Liver (tissue), 9 donors: ENCODE results near the gene PRDM10. TPM values are rescaled to one million over a fixed set of nuclear protein-coding genes. Genes with fewer than 3 reads are reported as not detected.
A peak's percentile ranks its signal among the peaks of the same experiment; 100 is the strongest.

Experiments
- DNase-seq: peaks from one replicate; pipeline ENCODE4 v3.0.0-alpha.2; 2017; ENCODE audit warnings: low spot score
- H3K27ac ChIP-seq, 2 donors: one replicate each; pipeline ENCODE4 v1.7.0; 2013; ENCODE audit warnings: inconsistent platforms in 2 of 2, low read length in 2 of 2, control low read depth in 1 of 2, low read depth in 1 of 2, mild to moderate bottlenecking in 1 of 2
- H3K27me3 ChIP-seq, 4 donors: one replicate each; pipeline versions ENCODE4 v1.6.1 to v1.7.0; 2013; ENCODE audit warnings: low read length in 3 of 4, inconsistent platforms in 1 of 4, mild to moderate bottlenecking in 1 of 4, moderate library complexity in 1 of 4; ENCODE audit not compliant: control insufficient read depth in 4 of 4, insufficient read depth in 4 of 4
- H3K36me3 ChIP-seq, 4 donors: one replicate each; pipeline versions ENCODE4 v1.6.1 to v1.7.0; 2013; ENCODE audit warnings: low read length in 3 of 4, mild to moderate bottlenecking in 3 of 4, low read depth in 1 of 4, moderate library complexity in 1 of 4; ENCODE audit not compliant: control insufficient read depth in 4 of 4, insufficient read depth in 3 of 4
- H3K4me1 ChIP-seq, 4 donors: one replicate each; pipeline versions ENCODE4 v1.6.1 to v1.7.0; 2013; ENCODE audit warnings: low read length in 3 of 4, mild to moderate bottlenecking in 3 of 4, moderate library complexity in 1 of 4; ENCODE audit not compliant: control insufficient read depth in 4 of 4, insufficient read depth in 4 of 4
- H3K4me3 ChIP-seq, 3 donors: one replicate each; pipeline versions ENCODE4 v1.6.1 to v1.7.0; 2013; ENCODE audit warnings: low read length in 3 of 3, control low read depth in 1 of 3, low read depth in 1 of 3, mild to moderate bottlenecking in 1 of 3
- H3K9ac ChIP-seq, 2 donors: one replicate each; pipeline ENCODE4 v1.7.0; 2013; ENCODE audit warnings: low read length in 2 of 2, mild to moderate bottlenecking in 2 of 2, moderate library complexity in 2 of 2, control low read depth in 1 of 2, low read depth in 1 of 2
- H3K9me3 ChIP-seq, 4 donors: one replicate each; pipeline versions ENCODE4 v1.6.1 to v1.7.0; 2013; ENCODE audit warnings: low read length in 3 of 4; ENCODE audit not compliant: control insufficient read depth in 4 of 4
- EGR1 ChIP-seq, 2 donors: IDR thresholded peaks; 2 replicates each; pipeline ENCODE4 v1.6.1; 2016 to 2018; ENCODE audit warnings: antibody characterized with exemption in 2 of 2, low read depth in 2 of 2
- FOXA1 ChIP-seq: IDR thresholded peaks from 2 replicates; pipeline ENCODE4 v1.6.1; 2016; ENCODE audit warnings: antibody characterized with exemption
- FOXA2 ChIP-seq: IDR thresholded peaks from 2 replicates; pipeline ENCODE4 v1.6.1; 2016; ENCODE audit warnings: antibody characterized with exemption
- GABPA ChIP-seq, 2 donors: IDR thresholded peaks in 1 of 2; conservative IDR thresholded peaks in 1 of 2; 2 replicates each; pipeline ENCODE4 v1.6.1; 2016; ENCODE audit warnings: antibody characterized with exemption in 2 of 2, mild to moderate bottlenecking in 1 of 2, moderate library complexity in 1 of 2
- HNF4A ChIP-seq, 2 donors: conservative IDR thresholded peaks; 2 replicates each; pipeline ENCODE4 v1.6.1; 2016; ENCODE audit warnings: antibody characterized with exemption in 2 of 2, mild to moderate bottlenecking in 2 of 2
- HNF4G ChIP-seq: IDR thresholded peaks from 2 replicates; pipeline ENCODE4 v1.6.1; 2016; ENCODE audit warnings: antibody characterized with exemption
- JUND ChIP-seq, 2 donors: IDR thresholded peaks; 2 replicates each; pipeline ENCODE4 v1.6.1; 2016; ENCODE audit warnings: antibody characterized with exemption in 2 of 2
- NR2F2 ChIP-seq: IDR thresholded peaks from 2 replicates; pipeline ENCODE4 v1.6.1; 2016; ENCODE audit warnings: antibody characterized with exemption
- RAD21 ChIP-seq, 2 donors: IDR thresholded peaks; 2 replicates each; pipeline ENCODE4 v1.6.1; 2016; ENCODE audit warnings: antibody characterized with exemption in 2 of 2, mild to moderate bottlenecking in 2 of 2
- RXRA ChIP-seq, 2 donors: IDR thresholded peaks; 2 replicates each; pipeline ENCODE4 v1.6.1; 2017 to 2018; ENCODE audit warnings: antibody characterized with exemption in 2 of 2, mild to moderate bottlenecking in 1 of 2
- SP1 ChIP-seq: IDR thresholded peaks from 2 replicates; pipeline ENCODE4 v1.6.1; 2018; ENCODE audit warnings: antibody characterized with exemption, mild to moderate bottlenecking
- TAF1 ChIP-seq: conservative IDR thresholded peaks from 2 replicates; pipeline ENCODE4 v1.6.1; 2016; ENCODE audit warnings: antibody characterized with exemption, mild to moderate bottlenecking
- YY1 ChIP-seq: IDR thresholded peaks from 2 replicates; pipeline ENCODE4 v1.6.1; 2016; ENCODE audit warnings: antibody characterized with exemption, mild to moderate bottlenecking
- WGBS: extraction: QIAGEN DNeasy Blood & Tissue Kit; methylation state at CpG from one replicate; pipeline ENCODE4 v1.1.7; 2013; 5-methylcytosine and 5-hydroxymethylcytosine counted together
- polyA plus RNA-seq, 2 donors: library from polyadenylated mRNA; stranded (reverse) in 1 of 2; unstranded in 1 of 2; fragments of 200-250 nt in 1 of 2; fragments of >200 nt in 1 of 2; fragmentation: Nextera tagmentation in 1 of 2; extraction: Ambion mirVana in 1 of 2; gene quantifications; one replicate each; pipeline versions ENCODE4 v1.2.1 to v1.2.3, GENCODE V29; 2013 to 2015
- total RNA-seq, 2 donors: library from RNA; depleted of rRNA; stranded (reverse); fragments of >200 nt; gene quantifications; one replicate each; pipeline ENCODE4 v1.2.3, GENCODE V29; 2014
- TF ChIP-seq, protein P1 (sequence below): IDR thresholded peaks from 2 replicates; pipeline ENCODE4 v1.6.1; 2016; ENCODE audit warnings: antibody characterized with exemption
- TF ChIP-seq, protein P2 (sequence below): IDR thresholded peaks from 2 replicates; pipeline ENCODE4 v1.6.1; 2016; ENCODE audit warnings: antibody characterized with exemption
- TF ChIP-seq, protein P3 (sequence below): IDR thresholded peaks from 2 replicates; pipeline ENCODE4 v1.6.1; 2016; ENCODE audit warnings: antibody characterized with exemption
- TF ChIP-seq, protein P4 (sequence below): fragments of 150-350 bp; IDR thresholded peaks from 2 replicates; pipeline ENCODE4 v1.5.1; 2017; ENCODE audit warnings: improper control_type of control experiment, low read depth, low read length; ENCODE audit not compliant: missing input control
- TF ChIP-seq, protein P5 (sequence below): IDR thresholded peaks from 2 replicates; pipeline ENCODE4 v1.6.1; 2016; ENCODE audit warnings: antibody characterized with exemption, mild to moderate bottlenecking
- donor health status: healthy.
- donor health status: healthy.
- donor health status: healthy.
- donor health status: healthy.
- donor health status: healthy.

Gene PRDM10
- total and polyA plus RNA-seq, 4 donors: 1.4 to 7.2 (median 3.9) TPM

DNA sequence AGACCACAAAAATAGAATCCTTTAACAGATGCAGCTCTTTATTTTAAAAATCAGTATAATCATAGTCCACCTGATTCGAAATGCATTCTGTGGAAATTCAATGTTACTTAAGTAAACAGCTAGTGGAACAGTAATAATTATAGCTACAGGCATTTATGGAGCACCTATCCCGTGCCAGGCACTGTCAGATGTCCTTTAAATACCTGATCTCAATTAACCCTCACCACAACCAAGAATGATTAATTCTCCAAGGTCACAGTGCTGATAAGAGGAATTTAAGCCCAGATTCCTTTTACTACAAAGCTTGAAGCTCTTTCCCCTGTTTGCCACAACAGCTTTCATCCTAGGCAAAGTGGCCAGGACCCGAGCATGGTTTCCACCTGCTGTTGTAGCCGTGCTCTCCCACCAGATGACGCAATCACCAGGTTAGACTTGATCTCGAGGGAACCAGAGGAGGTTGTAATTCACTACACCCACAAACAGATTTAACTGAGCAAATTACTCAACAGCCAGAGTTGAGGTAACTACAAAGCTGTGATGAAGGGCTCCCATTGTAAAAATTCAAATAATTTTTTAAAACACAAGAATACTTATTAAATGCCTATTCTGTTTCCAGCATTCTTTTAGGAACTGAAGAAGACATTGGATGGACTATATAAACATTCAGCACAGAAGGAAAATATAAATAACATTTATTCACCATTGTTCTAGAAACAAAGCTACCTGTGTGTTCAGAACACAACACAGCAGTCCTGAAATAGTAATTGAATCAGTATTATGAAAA, 10.3 kb downstream of the PRDM10 start:
- TF ChIP-seq TAF1: no peak
- TF ChIP-seq, protein P1, sequence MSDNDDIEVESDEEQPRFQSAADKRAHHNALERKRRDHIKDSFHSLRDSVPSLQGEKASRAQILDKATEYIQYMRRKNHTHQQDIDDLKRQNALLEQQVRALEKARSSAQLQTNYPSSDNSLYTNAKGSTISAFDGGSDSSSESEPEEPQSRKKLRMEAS: no peak
- TF ChIP-seq FOXA1: no peak
- TF ChIP-seq, protein P2, sequence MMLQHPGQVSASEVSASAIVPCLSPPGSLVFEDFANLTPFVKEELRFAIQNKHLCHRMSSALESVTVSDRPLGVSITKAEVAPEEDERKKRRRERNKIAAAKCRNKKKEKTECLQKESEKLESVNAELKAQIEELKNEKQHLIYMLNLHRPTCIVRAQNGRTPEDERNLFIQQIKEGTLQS: peak; percentile 73
- TF ChIP-seq EGR1 (IDR thresholded peaks at IDR 0.05; ENCODE audit: low read depth in 2 of 2): no peak
- no peak for TF ChIP-seq FOXA2
- no peak for TF ChIP-seq GABPA (IDR thresholded peaks at IDR 0.05 in 1 of 2, conservative IDR thresholded peaks at IDR 0.05 in 1 of 2)
- TF ChIP-seq JUND (IDR thresholded peaks at IDR 0.05): peak in 1 of 2 donors; percentile 21
- TF ChIP-seq SP1: peak; percentile 12
- TF ChIP-seq YY1: no peak
- peak; percentile 68 to 78 for TF ChIP-seq RAD21 (IDR thresholded peaks at IDR 0.05)
- TF ChIP-seq, protein P3, sequence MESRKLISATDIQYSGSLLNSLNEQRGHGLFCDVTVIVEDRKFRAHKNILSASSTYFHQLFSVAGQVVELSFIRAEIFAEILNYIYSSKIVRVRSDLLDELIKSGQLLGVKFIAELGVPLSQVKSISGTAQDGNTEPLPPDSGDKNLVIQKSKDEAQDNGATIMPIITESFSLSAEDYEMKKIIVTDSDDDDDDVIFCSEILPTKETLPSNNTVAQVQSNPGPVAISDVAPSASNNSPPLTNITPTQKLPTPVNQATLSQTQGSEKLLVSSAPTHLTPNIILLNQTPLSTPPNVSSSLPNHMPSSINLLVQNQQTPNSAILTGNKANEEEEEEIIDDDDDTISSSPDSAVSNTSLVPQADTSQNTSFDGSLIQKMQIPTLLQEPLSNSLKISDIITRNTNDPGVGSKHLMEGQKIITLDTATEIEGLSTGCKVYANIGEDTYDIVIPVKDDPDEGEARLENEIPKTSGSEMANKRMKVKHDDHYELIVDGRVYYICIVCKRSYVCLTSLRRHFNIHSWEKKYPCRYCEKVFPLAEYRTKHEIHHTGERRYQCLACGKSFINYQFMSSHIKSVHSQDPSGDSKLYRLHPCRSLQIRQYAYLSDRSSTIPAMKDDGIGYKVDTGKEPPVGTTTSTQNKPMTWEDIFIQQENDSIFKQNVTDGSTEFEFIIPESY: no peak
- no peak for TF ChIP-seq HNF4G
- peak; percentile 26 to 37 for TF ChIP-seq RXRA (IDR thresholded peaks at IDR 0.05)
- TF ChIP-seq, protein P4, sequence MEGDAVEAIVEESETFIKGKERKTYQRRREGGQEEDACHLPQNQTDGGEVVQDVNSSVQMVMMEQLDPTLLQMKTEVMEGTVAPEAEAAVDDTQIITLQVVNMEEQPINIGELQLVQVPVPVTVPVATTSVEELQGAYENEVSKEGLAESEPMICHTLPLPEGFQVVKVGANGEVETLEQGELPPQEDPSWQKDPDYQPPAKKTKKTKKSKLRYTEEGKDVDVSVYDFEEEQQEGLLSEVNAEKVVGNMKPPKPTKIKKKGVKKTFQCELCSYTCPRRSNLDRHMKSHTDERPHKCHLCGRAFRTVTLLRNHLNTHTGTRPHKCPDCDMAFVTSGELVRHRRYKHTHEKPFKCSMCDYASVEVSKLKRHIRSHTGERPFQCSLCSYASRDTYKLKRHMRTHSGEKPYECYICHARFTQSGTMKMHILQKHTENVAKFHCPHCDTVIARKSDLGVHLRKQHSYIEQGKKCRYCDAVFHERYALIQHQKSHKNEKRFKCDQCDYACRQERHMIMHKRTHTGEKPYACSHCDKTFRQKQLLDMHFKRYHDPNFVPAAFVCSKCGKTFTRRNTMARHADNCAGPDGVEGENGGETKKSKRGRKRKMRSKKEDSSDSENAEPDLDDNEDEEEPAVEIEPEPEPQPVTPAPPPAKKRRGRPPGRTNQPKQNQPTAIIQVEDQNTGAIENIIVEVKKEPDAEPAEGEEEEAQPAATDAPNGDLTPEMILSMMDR: peak; percentile 37
- TF ChIP-seq, protein P5, sequence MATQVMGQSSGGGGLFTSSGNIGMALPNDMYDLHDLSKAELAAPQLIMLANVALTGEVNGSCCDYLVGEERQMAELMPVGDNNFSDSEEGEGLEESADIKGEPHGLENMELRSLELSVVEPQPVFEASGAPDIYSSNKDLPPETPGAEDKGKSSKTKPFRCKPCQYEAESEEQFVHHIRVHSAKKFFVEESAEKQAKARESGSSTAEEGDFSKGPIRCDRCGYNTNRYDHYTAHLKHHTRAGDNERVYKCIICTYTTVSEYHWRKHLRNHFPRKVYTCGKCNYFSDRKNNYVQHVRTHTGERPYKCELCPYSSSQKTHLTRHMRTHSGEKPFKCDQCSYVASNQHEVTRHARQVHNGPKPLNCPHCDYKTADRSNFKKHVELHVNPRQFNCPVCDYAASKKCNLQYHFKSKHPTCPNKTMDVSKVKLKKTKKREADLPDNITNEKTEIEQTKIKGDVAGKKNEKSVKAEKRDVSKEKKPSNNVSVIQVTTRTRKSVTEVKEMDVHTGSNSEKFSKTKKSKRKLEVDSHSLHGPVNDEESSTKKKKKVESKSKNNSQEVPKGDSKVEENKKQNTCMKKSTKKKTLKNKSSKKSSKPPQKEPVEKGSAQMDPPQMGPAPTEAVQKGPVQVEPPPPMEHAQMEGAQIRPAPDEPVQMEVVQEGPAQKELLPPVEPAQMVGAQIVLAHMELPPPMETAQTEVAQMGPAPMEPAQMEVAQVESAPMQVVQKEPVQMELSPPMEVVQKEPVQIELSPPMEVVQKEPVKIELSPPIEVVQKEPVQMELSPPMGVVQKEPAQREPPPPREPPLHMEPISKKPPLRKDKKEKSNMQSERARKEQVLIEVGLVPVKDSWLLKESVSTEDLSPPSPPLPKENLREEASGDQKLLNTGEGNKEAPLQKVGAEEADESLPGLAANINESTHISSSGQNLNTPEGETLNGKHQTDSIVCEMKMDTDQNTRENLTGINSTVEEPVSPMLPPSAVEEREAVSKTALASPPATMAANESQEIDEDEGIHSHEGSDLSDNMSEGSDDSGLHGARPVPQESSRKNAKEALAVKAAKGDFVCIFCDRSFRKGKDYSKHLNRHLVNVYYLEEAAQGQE: no peak
- TF ChIP-seq HNF4A (conservative IDR thresholded peaks at IDR 0.05): peak in 1 of 2 donors; percentile 32
- no peak for TF ChIP-seq NR2F2
- Histone ChIP-seq H3K36me3 (no peaks in the 10 kb centered on the region), H3K9me3 (no peaks in the 10 kb centered on the region), H3K27me3 (no peaks in the 10 kb centered on the region), H3K27ac (peak overlapping the region; percentile 33 to 65), H3K4me1 (peaks cover 11 to 33% (median 22%) of the 10 kb centered on the region in 4 donors), H3K4me3 (no peak overlapping the region), H3K9ac (no peak overlapping the region)
- DNase-seq: no peak
- 22% methylated on average over 6 of the region's 6 CpGs for WGBS
